HepG2 (cell line): ENCODE measurements around the gene IBSP.

Experiments
- HDAC2 ChIP-seq: sonication (generic); formaldehyde crosslinking; IDR thresholded peaks from 2 replicates; pipeline ENCODE4 v1.4.0; 2020; ENCODE audit warnings: missing genetic modification reagents
- NR2F1 ChIP-seq, 2 experiments: fragments of 450-650 bp in 1 of 2; formaldehyde crosslinking in 1 of 2; IDR thresholded peaks; 2 replicates each; pipeline versions ENCODE4 v1.5.0 to v1.6.1; 2016 to 2020; ENCODE audit warnings: mild to moderate bottlenecking in 1 of 2, missing compliant biosample characterization in 1 of 2, missing genetic modification reagents in 1 of 2, moderate library complexity in 1 of 2

DNA sequence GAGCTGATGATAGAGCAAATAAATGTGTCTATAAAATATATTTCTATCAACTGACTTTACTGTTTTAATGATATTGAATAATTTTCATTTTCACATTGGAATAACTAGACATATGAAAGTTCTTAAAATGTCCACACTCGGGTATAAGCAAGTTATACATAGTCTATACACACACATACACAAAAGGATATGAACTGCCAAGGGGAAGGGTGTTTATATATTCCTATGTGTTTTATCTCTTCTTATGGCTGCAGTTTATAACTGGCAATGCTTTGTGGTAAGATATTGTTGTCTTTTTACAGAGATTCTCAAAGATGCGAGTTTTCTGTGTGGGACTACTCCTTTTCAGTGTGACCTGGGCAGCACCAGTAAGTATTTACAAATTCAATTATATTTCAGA lies 35.0 kb downstream of the IBSP start:
- TF ChIP-seq NR2F1 (CRISPR knock-in tag; IDR thresholded peaks at IDR 0.05): no peak
- TF ChIP-seq HDAC2 (CRISPR knock-in tag): no peak
